Cardiac ventricle fibroblast (primary cell): ENCODE measurements around the gene EIF4B. TPM values are rescaled to one million over a fixed set of nuclear protein-coding genes. Genes with fewer than 3 reads are reported as not detected.

ENCODE experiments used
- total RNA-seq: library from RNA; depleted of rRNA; stranded (reverse); fragments of >200 nt; gene quantifications from 2 replicates; pipeline ENCODE4 v1.2.3, GENCODE V29; 2015

EIF4B gene
- 513 and 617 TPM in 2 replicates for total RNA-seq

GRCh38 chr12:53005986-53006809, at the start of gene EIF4B:
EIF4B (plus strand) TSS chr12:53006456; CDS start chr12:53006484, 28 bp downstream.

GRCh38 chr12:53049571-53050318, 43.5 kb downstream of the EIF4B start, which contains the start of gene TNS2:
TNS2 (plus strand) TSS chr12:53050065; CDS start chr12:53050186, 121 bp downstream.

GRCh38 chr12:53079226-53080117, 73.2 kb downstream of the EIF4B start, which contains the start of gene SPRYD3:
SPRYD3 (minus strand) TSS chr12:53079390; CDS start chr12:53079333, 57 bp downstream.

Other genes with a start within 250 kb of the EIF4B start
- gene KRT76, start 229.1 kb upstream of the EIF4B start, total RNA-seq, result not detected in 2 replicates
- gene KRT3, start 210.3 kb upstream of the EIF4B start, total RNA-seq, result not detected in 2 replicates
- gene KRT4, start 192.3 kb upstream of the EIF4B start, total RNA-seq, result not detected in 2 replicates
- gene KRT79, start 172.1 kb upstream of the EIF4B start, total RNA-seq, result not detected in 2 replicates
- gene KRT78, start 157.5 kb upstream of the EIF4B start, total RNA-seq, result not detected in 2 replicates
- 9.6 and 10.3 TPM in 2 replicates for gene KRT8, start 101.4 kb upstream of the EIF4B start, total RNA-seq
- gene KRT18, start 57.3 kb upstream of the EIF4B start, total RNA-seq, result 34.2 and 38.4 TPM in 2 replicates
- 92.5 and 97.3 TPM in 2 replicates for gene TNS2, start 43.6 kb downstream of the EIF4B start, total RNA-seq
- gene SPRYD3, start 72.9 kb downstream of the EIF4B start, total RNA-seq, result 18.2 and 24.9 TPM in 2 replicates
- gene IGFBP6, start 91.2 kb downstream of the EIF4B start, total RNA-seq, result 457 and 644 TPM in 2 replicates
- gene SOAT2, start 97.0 kb downstream of the EIF4B start, total RNA-seq, result not detected in 2 replicates
- 6.0 and 7.5 TPM in 2 replicates for gene ZNF740, start 174.3 kb downstream of the EIF4B start, total RNA-seq
- gene CSAD, start 174.5 kb downstream of the EIF4B start, total RNA-seq, result 6.8 and 16.6 TPM in 2 replicates
- 0.59 TPM in 1 of 2 replicates, not detected in the other for gene ITGB7, start 200.8 kb downstream of the EIF4B start, total RNA-seq
- 15.8 and 16.4 TPM in 2 replicates for gene RARG, start 225.8 kb downstream of the EIF4B start, total RNA-seq